HG03520 (cell line): ENCODE measurements around the gene TASOR2.

ENCODE experiments used
- ATAC-seq: cut with Tn5 transposase; IDR thresholded peaks from one replicate; pipeline ENCODE4 v1.9.1; 2021; ENCODE audit warnings: mild to moderate bottlenecking, moderate library complexity; ENCODE audit not compliant: unreplicated experiment

The TASOR2 gene

DNA sequence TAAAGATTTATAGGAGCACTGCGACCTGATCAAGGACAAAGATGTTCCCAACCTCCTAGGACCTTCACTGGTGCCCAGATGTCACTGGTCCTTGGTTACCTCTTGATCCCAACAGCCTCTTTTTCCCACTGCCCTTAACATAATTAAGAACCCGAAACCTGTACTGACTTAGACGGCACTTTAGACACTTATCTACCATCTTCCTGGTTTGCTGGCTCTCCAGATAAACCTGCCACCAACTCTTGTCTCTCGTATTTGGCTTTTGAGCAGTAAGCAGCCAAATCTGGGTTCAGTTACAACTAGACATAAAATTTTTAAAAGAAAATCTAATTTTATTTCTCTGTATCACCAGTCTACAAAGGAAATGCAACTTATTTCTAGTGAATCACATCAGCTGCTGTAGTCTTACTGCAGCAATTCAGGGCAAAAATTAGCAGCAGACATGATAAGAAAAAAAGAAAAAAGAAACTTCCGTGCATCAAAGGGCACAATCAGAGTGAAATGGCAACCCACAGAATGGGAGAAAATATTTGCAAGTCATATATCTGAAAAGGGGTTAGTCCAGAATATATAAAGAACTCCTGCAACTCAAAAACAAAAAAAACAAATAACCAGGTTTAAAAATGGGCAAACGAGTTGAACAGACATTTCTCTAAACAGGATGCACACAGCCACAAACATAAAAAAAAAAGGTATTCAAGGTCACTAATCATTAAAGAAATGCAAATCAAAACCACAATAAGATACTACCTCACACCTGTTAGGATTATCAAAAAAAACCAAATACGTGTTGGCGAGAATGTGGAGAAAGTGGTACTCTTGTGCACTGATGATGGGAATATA lies 27.7 kb upstream of the TASOR2 start:
- ATAC-seq: no peak

DNA sequence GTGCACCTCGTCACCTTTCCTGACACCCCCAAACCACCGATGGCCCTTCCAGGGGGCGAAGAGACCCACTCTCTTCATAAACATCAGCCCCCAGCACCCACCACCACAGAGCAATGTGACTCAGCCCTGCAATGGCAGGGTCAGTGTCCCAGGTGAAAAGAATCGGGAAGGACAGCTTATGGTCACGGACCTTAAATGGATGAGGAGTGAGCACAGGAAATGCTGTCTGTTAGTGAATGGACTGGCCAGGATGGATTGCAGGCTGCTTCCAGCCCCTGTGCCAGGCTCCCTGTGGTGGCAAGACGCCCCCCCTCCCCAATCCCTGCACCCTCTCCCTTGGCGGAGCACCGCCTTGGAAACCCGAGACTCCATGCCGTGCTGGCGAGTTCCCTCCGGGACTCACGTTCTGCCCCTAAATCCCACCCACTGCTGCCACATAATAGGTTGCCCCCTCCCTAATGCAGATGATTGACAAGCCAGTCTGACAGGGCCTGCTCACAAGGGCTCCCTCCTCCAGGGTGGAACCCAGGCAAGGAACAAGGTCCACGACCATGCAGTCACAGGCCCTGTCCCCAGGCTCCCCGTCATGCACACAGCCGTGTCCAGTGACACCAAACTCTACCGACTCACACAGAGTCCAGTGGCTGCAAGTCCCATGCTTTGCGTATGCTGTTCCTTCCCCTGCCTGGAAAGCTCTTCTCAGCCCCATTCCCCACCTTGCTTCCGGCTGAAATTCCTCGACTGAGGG lies 25.6 kb upstream of the TASOR2 start:
- no peak for ATAC-seq

GRCh38 chr10:5659702-5660528 lies 24.7 kb upstream of the TASOR2 start:
- peak; percentile 50 for ATAC-seq

- no peak for ATAC-seq
These were observed 23.6 kb upstream of the TASOR2 start for GRCh38 chr10:5661043-5661442.

DNA sequence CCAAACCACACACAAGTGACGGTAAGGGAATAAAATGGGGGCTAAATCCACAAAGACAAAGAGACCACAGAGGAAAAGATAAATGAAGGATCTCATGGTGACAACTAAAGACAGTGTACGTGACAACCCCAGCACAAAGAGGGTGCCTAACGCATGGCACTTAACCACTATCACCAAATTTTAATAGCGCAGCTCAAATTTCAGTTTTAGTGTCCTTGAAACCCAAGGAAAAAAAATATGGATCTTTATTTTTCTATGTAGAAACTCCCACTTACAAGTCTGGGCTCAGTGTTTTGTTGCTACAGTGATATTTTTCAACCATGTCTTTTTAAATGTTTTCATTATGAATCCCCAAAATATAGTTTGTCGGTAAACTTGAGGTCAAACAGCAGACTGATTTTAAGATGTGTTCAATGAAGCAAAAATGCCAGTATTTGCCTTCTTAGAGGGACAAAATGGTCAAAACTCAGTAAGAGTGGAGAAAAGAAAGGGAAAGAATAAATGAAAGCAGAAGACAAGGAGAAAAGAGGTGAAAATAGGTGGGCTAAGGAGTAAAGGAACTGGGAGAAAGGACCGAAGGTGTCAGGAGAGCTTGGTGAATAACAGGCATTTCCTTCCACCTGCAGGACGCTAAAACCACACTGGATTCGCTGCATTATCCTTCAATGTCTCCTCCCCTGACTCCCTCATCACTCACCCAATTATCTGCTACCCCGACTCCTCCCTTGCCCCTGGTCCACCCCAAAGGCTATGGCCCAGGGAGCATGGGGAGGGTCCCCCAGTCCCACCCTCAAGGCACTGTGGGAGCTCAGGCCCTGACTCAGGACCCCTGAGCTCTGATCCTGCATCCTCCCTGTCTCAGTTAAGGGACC lies 21.7 kb upstream of the TASOR2 start:
- no peak for ATAC-seq

DNA sequence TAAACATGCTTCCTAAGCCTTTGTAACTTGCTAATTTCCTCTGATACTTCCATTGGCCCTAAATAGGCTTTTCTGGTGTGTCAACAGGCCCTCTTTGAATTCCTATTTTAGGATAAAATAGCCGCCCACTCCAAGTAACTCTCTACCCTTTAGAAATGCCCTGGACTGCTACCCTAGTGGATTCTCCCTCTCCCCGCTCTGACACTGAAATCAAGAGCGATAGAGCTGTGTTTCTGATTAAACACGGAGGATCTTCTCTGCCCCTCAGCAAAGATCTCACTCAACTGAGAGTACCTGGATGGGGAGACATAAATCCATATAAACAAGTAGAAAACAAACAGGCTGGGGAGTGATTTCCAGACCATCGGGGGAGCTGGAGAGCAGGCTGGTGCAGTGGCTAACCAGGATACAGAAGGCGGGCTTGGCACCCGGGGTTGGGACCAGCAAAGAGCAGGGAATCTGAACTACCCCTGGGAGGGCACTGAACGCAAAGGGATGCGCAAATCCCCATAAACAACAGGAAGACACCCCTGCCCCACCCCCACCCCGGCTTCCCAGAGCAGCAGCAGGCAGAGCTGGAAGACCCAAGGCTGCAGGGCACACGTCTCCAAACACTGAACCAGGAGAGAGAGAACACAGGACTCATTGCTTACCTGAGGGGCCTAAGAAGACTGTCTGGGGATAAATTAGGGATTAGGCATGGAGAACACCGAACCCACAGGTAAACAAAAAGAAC lies 20.8 kb upstream of the TASOR2 start:
- no peak for ATAC-seq

- ATAC-seq: no peak
These were observed 19.1 kb upstream of the TASOR2 start for GRCh38 chr10:5665373-5666007.

DNA sequence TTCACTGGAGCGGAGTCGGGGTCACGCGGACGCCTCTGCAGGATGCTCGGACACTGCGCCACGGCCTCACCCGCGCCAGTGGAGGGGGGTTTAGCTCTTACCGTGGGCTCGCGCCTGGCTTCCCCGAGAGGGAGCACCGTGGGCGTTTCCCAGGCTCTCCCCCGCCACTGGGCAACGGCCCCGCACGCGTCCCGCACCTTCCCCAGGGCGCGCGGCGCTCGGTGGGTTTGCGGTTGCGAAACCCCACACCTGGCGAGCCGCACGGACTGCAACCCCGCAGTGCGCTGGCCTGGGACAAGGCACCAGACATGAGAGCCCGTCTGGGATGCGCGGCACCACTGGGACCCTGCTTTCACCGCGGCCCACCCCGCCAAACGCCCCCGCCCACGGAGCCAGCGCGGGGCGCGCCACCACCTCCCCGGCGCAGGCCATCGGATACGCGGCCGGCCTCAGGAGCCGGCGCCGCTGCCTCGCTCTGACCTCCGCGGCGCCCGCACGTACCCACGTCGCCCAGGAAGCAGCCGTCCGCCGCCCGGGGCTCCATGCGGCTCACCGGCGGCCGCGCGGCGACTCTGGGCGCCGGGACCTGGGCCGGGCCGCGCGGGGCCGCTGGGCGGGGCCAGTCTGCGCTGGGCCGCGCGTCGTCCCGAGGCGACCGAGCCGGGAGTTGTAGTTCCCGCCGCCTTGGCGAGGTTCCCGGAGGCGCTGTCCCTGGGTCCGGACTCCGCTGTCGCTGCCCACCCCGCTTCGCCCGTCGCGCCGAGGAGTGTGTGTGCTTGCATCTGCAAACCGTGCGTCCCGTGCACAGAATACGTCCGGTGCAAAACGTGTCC lies 18.4 kb upstream of the TASOR2 start, which contains the start of gene ASB13:
ASB13 (minus strand) TSS at position 588 of the 833 bp plus-strand sequence; CDS start at position 544, 44 bp downstream.
- no peak for ATAC-seq

DNA sequence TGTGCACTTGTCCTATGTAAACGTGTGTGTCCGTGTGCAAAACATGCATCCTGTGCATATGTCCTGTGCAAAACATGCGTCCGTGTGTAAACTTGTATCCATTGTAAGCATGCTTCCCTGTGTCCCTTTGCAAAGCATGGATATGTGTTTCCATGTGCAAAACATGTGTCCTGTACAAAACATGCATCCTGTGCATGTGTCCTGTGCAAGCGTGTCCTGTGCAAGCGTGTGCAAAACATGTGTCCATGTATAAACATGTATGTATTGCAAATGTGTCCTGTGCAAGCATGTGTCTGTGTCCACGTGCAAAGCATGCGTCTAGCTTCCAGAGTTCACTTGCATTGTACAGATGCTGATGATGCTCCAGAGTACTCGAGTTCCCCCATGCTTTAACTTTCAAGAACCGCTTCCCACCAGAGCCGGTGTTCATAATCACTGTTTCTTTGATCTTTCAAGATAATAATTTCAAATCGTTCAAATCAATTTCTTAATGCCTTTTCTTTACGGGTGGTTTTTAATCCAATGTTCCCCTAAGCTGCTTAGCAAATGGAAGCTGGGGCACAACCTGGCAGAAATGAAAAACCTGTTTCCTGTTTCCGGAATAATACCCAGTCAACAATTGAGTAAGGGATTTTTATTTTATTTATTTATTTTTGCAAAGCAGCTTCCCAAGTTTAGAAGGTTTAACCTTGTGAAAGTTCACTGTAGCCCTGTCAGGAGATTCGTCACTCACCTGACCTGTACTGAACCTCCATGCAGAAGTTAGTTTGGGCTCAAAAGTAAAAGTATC lies 17.6 kb upstream of the TASOR2 start:
- no peak for ATAC-seq

DNA sequence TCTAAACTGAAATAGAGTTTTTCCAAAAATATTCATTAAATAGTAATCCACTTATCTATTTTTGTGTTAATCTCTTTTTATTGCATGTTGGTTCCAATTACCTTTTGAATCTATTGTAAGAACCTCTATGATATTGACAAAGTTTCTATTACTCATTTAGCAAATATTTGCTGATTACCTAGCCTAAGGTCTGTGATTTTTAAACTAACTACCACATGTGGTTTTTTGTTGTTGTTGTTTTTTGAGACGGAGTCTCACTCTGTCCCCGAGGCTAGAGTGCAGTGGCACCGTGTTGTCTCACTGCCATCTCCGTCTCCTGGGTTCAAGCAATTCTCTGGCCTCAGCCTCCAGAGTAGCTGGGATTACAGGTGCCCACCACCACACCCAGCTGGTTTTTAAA lies 16.2 kb upstream of the TASOR2 start:
- no peak for ATAC-seq

DNA sequence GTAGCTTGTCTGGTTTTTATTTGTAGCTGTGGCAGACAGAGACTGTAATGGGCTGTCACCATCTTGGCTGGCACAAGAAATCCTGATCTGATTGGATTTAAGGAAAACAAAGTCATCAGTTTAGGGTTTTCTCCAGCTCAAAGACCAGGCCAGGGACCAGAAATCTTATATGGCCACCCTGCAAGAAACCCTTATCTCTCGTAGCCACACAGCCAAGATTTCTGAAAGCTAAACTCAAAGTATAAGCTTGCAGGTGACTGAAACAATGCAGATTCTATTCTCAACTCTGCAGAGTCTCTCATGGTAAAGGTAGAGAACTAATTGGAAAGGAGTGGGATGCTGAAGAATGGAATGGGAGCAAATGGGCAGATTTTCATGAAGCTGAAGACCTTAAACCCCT lies 15.0 kb upstream of the TASOR2 start:
- no peak for ATAC-seq

DNA sequence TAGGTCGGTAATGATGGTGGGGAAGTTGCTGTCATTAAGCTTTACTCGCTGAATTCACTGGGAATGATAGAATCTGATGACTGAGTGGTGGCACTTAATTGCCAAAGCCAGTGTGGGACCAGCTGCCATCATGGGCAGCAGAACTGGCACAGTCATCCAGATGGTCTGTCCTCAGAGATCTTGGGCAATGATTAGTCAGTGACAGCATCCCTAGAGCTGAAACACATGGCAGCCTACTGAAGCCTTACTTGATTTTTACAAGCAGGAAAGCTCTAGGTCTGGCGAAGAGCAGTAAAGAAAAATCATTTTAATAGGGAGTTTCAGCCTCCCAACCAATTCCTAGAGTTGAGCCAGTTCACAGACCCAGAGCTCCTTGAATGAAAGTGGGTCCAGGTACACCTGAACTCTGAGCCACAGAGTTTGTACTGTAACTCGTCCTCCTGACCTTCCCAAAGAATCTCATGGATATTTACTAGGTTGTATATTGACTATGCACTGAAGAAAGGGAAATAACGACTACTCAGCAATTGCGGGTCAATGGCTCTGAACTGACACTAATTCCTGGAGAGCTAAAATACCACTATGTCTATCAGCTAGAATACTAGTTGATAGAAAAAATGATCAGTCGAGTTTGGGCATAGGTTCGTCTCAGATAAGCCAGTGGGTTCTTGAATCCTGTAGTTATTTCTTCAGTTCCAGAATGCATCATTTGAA lies 13.8 kb upstream of the TASOR2 start:
- no peak for ATAC-seq

DNA sequence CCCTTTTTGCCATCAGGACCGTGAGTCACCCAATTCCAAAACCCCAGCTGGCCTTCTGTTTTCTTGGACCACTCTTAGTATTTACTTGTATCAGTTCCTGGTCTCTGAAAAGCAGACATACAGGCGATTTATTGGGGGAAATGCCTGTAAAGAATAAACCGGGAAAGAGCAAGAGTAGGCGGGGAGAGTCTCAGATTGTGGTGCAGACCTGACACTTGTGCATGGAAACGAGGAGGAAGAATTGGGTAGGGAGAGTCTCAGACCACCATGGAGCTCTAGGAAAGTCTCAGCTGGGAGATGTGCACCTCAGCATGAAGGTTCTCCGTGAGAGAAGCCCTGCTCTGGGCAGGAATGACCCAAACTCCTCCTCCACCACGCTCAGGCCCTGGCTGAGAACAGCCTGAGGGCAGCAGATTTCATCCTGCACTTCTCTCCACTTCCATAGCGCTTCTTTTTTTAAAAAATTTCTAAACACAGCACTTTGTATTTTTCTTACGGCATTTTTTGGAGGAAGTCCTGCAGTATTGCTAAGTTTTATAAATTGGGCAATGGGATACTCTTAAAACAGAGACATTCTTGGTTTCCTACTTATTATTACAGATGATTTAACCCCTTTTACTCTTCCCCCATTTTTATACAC lies 6.1 kb upstream of the TASOR2 start:
- ATAC-seq: no peak

GRCh38 chr10:5679037-5679435 lies 5.6 kb upstream of the TASOR2 start:
- no peak for ATAC-seq

- ATAC-seq: no peak
These were observed 5.0 kb upstream of the TASOR2 start for GRCh38 chr10:5679606-5680005.

- ATAC-seq: no peak
These were observed 2.7 kb upstream of the TASOR2 start for GRCh38 chr10:5681930-5682329.
